Measurements from ENCODE around the gene HPCAL4.

- TF ChIP-seq POLR2A (IDR thresholded peaks at IDR 0.05; ENCODE audit: low read length) = no peak
- TF ChIP-seq POLR2AphosphoS2 (conservative IDR thresholded peaks at IDR 0.05; ENCODE audit: low read length) = no peak
Measured at GRCh38 chr1:39635205-39635870, 55.9 kb downstream of the HPCAL4 start.
